ENCODE measurements around the gene FZD10.

The FZD10 gene

GRCh38 chr12:130154276-130155070 lies 7.8 kb upstream of the FZD10 start:
- DNase-seq (ENCODE audit: low read depth): no peak

- DNase-seq (ENCODE audit: low read depth): no peak
Measured at GRCh38 chr12:130155416-130156073, 6.7 kb upstream of the FZD10 start.

- DNase-seq (ENCODE audit: low read depth): no peak
Measured at GRCh38 chr12:130156652-130157275, 5.5 kb upstream of the FZD10 start.

GRCh38 chr12:130157998-130158753 lies 4.1 kb upstream of the FZD10 start:
- DNase-seq (ENCODE audit: low read depth): no peak

GRCh38 chr12:130158754-130159059 lies 3.6 kb upstream of the FZD10 start:
- no peak for DNase-seq (ENCODE audit: low read depth)

DNA sequence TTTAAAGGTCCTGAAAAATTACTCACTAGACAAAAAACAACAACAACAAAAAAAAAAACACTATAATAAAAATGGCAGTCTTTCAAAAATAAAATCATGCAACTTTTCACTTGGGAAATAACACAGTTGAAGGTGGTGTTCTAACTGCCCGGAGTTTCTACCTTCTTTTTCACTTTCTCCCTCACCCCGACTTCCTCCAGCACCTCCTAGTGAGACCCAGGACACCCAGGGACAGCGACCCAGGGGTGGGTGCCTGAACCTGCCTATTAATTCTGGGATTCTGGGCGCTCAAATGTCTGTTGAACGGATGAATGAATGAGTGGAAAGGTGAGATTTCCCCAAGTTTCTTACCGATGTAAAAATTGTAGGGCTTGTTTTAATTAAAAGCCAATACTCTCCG lies 2.0 kb upstream of the FZD10 start:
- DNase-seq (ENCODE audit: low read depth): no peak

- no peak for DNase-seq (ENCODE audit: low read depth)
Measured at GRCh38 chr12:130160711-130161231, 1.5 kb upstream of the FZD10 start.

DNA sequence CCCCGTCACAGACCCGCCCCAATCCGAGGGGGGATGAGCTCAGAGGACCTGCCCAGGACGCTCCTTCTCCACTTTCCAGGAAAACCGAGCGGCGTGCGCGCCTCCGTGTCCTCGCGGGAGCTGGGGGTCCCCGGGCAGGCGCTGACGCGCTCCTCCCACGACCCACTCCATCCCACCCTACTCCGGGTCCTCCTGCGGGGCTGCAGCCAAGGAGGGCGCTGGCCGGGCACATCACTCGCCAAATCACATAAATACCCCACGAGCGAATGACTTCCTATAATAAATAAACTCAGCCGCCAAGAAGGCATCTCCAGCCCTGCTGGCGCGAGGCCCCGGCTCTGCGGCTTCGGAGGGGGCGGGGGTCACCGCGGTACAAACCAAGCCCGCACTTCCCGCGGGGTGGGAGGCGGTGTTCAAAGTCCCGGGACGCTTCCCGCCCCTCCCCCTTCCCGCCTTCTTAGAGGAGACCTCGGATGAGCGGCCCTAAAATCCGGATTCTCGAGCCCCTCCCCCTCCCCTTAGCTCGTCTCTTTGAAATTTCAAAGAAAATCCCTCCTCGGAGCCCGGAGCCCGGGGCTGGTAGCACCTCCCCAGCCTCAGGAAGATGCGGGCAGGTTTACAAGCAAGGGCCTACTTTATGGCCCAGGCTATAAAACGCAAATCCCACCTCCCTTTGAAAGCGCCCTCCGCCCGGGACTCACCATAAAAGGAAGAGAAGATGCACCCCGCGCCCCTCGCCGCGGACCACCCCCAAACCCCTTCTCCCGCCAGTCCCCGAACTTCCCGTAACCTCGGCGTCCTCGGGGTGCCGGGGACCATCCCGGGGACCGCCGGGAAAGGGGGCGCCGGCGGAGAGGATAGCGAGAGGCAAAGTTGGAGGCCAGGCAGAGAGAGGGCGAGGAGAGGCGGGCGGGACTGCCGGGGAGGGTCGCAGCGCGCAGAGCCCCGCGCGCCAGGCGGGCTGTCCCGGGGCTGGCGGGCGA lies 712 bp upstream of the FZD10 start:
- DNase-seq (ENCODE audit: low read depth): no peak

DNA sequence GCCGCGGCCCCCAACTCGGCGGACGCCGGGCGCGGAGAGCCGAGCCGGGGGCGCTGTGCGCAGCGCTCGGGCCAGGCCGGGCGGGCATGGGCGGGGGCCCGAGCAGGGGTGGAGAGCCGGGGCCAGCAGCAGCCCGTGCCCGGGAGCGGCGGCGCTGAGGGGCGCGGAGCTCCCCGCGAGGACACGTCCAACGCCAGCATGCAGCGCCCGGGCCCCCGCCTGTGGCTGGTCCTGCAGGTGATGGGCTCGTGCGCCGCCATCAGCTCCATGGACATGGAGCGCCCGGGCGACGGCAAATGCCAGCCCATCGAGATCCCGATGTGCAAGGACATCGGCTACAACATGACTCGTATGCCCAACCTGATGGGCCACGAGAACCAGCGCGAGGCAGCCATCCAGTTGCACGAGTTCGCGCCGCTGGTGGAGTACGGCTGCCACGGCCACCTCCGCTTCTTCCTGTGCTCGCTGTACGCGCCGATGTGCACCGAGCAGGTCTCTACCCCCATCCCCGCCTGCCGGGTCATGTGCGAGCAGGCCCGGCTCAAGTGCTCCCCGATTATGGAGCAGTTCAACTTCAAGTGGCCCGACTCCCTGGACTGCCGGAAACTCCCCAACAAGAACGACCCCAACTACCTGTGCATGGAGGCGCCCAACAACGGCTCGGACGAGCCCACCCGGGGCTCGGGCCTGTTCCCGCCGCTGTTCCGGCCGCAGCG lies 639 bp downstream of the FZD10 start:
- DNase-seq (ENCODE audit: low read depth): no peak

DNA sequence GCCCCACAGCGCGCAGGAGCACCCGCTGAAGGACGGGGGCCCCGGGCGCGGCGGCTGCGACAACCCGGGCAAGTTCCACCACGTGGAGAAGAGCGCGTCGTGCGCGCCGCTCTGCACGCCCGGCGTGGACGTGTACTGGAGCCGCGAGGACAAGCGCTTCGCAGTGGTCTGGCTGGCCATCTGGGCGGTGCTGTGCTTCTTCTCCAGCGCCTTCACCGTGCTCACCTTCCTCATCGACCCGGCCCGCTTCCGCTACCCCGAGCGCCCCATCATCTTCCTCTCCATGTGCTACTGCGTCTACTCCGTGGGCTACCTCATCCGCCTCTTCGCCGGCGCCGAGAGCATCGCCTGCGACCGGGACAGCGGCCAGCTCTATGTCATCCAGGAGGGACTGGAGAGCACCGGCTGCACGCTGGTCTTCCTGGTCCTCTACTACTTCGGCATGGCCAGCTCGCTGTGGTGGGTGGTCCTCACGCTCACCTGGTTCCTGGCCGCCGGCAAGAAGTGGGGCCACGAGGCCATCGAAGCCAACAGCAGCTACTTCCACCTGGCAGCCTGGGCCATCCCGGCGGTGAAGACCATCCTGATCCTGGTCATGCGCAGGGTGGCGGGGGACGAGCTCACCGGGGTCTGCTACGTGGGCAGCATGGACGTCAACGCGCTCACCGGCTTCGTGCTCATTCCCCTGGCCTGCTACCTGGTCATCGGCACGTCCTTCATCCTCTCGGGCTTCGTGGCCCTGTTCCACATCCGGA lies 1.4 kb downstream of the FZD10 start:
- no peak for DNase-seq (ENCODE audit: low read depth)

GRCh38 chr12:130164216-130164542 lies 1.9 kb downstream of the FZD10 start:
- no peak for DNase-seq (ENCODE audit: low read depth)

DNA sequence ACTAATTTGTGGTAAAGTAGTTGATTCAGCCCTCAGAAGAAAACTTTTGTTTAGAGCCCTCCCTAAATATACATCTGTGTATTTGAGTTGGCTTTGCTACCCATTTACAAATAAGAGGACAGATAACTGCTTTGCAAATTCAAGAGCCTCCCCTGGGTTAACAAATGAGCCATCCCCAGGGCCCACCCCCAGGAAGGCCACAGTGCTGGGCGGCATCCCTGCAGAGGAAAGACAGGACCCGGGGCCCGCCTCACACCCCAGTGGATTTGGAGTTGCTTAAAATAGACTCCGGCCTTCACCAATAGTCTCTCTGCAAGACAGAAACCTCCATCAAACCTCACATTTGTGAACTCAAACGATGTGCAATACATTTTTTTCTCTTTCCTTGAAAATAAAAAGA lies 2.7 kb downstream of the FZD10 start:
- DNase-seq (ENCODE audit: low read depth): no peak

- DNase-seq (ENCODE audit: low read depth): no peak
Measured at GRCh38 chr12:130166306-130166705, 4.0 kb downstream of the FZD10 start.

- no peak for DNase-seq (ENCODE audit: low read depth)
Measured at GRCh38 chr12:130167537-130167936, 5.3 kb downstream of the FZD10 start.

- no peak for DNase-seq (ENCODE audit: low read depth)
Measured at GRCh38 chr12:130169256-130169655, 7.0 kb downstream of the FZD10 start.

- no peak for DNase-seq (ENCODE audit: low read depth)
Measured at GRCh38 chr12:130169924-130170323, 7.7 kb downstream of the FZD10 start.

- no peak for DNase-seq (ENCODE audit: low read depth)
Measured at GRCh38 chr12:130170611-130171010, 8.3 kb downstream of the FZD10 start.

DNA sequence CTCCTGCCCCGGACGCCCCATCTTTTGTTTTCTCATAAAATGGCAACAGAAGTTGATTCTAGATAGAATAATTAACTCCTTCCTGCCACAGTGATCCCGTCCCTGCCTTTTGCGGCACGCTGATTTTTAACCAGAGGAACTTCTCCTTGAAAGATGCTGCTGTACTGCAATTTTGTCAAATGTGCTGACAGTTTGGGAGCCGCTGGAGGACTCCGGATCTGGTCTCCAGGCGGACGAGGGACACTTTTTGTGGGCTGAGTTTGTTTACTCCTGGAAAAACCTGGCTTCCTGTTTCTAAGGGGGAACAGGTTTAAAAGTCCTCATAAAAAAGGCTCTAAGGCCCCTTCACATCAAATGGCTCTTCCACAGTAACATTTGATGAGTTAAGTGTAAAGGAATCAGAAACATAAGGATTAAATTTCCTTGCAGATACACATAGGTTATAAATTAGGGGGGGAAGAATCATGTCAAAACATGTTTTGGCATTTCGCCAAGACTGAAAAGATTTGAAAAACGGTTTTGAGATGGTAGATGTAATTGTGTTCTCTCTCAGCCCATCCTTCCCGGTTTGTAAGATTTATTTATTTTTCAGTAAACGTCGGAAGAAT lies 15.5 kb downstream of the FZD10 start:
- no peak for DNase-seq (ENCODE audit: low read depth)

GRCh38 chr12:130178282-130178681 lies 16.0 kb downstream of the FZD10 start:
- no peak for DNase-seq (ENCODE audit: low read depth)

GRCh38 chr12:130179191-130179590 lies 16.9 kb downstream of the FZD10 start:
- no peak for DNase-seq (ENCODE audit: low read depth)
